HepG2 (cell line): ENCODE results near the gene TENT5A. TPM values are rescaled to one million over a fixed set of nuclear protein-coding genes. Genes with fewer than 3 reads are reported as not detected.

Experiments used
- ATAC-seq: fragments of 200-7000 bp; cut with Tn5 transposase; 3 replicates; pipeline ENCODE4 v1.9.1; 2020; ENCODE audit warnings: mild to moderate bottlenecking, moderate library complexity
- BruUV-seq: library from RNA; stranded (reverse); fragments of 400-500 nt; replicated peaks from 2 replicates; lab custom pipeline; 2021; lab: Mats Ljungman, UMichigan
- CTCF ChIA-PET: fragments of 300-600 bp; formaldehyde crosslinking; extraction: SDS; loops from one replicate; lab custom pipeline; 2021; ENCODE audit warnings: low total read pairs, inconsistent platforms, low intra/inter-chr PET ratio; lab: Yijun Ruan, JAX
- POLR2A ChIA-PET: fragments of 350-600 bp; sonication (Branson Sonifier 250); formaldehyde crosslinking; loops from one replicate; lab custom pipeline; 2020; ENCODE audit warnings: antibody characterized with exemption, inconsistent platforms; lab: Yijun Ruan, JAX
- DNase-seq: peaks from one replicate; pipeline ENCODE4 v3.0.0-alpha.2; 2015; ENCODE audit warnings: low spot score
- FAIRE-seq: peaks from 3 replicates; lab custom pipeline; 2011; peaks lifted over from hg19 to GRCh38; lab: Jason Lieb, UNC
- H2AFZ ChIP-seq: one replicate; pipeline ENCODE4 v1.6.1; 2011; ENCODE audit warnings: low read length, inconsistent platforms
- H3K27ac ChIP-seq: fragments of 300-600 bp; 3 replicates; pipeline ENCODE4 v1.8.0; 2011; ENCODE audit warnings: mixed run types, mild to moderate bottlenecking, mixed read lengths, low read length, inconsistent platforms; ENCODE audit not compliant: insufficient read depth; ENCODE audit errors: extremely low read length
- H3K27me3 ChIP-seq, 2 experiments: fragments of 200-600 bp in 1 of 2; 2 replicates in 1 of 2; 3 replicates in 1 of 2; pipeline versions ENCODE4 v1.6.0 to v1.8.0; 2011; ENCODE audit warnings: low read length in 2 of 2, mild to moderate bottlenecking in 2 of 2, moderate library complexity in 2 of 2, inconsistent platforms in 1 of 2; ENCODE audit not compliant: insufficient read depth in 2 of 2, control insufficient read depth in 1 of 2
- H3K36me3 ChIP-seq, 2 experiments: fragments of 200-600 bp in 1 of 2; replicated peaks in 1 of 2; 2 replicates in 1 of 2; 3 replicates in 1 of 2; pipeline versions ENCODE4 v1.5.1 to v1.8.0; 2011; ENCODE audit warnings: low read length in 2 of 2, inconsistent platforms in 1 of 2; ENCODE audit not compliant: insufficient read depth in 2 of 2, control insufficient read depth in 1 of 2
- H3K4me1 ChIP-seq: 2 replicates; pipeline ENCODE4 v1.5.1; 2012; ENCODE audit warnings: low read length, inconsistent platforms; ENCODE audit not compliant: insufficient read depth
- H3K4me2 ChIP-seq: 2 replicates; pipeline ENCODE4 v1.6.0; 2011; ENCODE audit warnings: low read depth, low read length, inconsistent platforms
- H3K4me3 ChIP-seq, 3 experiments: fragments of 200-600 bp in 1 of 3; sonication (generic), shearing (Covaris generic) in 1 of 3; replicated peaks in 1 of 3; 2 replicates each; pipeline ENCODE4 v1.5.1; 2011 to 2016; ENCODE audit warnings: low read length in 3 of 3, inconsistent platforms in 2 of 3, low read depth in 2 of 3, mild to moderate bottlenecking in 2 of 3, control low read depth in 1 of 3, mixed read lengths in 1 of 3; ENCODE audit not compliant: insufficient read depth in 1 of 3
- H3K79me2 ChIP-seq: one replicate; pipeline ENCODE4 v1.6.1; 2011; ENCODE audit warnings: low read length, inconsistent platforms; ENCODE audit not compliant: insufficient read depth
- H3K9ac ChIP-seq: 2 replicates; pipeline ENCODE4 v1.6.0; 2011; ENCODE audit warnings: mild to moderate bottlenecking, low read depth, low read length, inconsistent platforms; ENCODE audit not compliant: insufficient read depth
- H3K9me3 ChIP-seq: 2 replicates; pipeline ENCODE4 v1.5.1; 2012; ENCODE audit warnings: mild to moderate bottlenecking, low read length
- H4K20me1 ChIP-seq: 2 replicates; pipeline ENCODE4 v1.6.0; 2011; ENCODE audit warnings: inconsistent platforms, mild to moderate bottlenecking, low read length, moderate library complexity; ENCODE audit not compliant: insufficient read depth
- ELF3 ChIP-seq: IDR thresholded peaks from 2 replicates; pipeline ENCODE4 v1.6.1; 2016; ENCODE audit warnings: missing genetic modification reagents, missing compliant biosample characterization
- HDAC1 ChIP-seq: sonication (generic); formaldehyde crosslinking; IDR thresholded peaks from 2 replicates; pipeline ENCODE4 v1.5.1; 2020; ENCODE audit warnings: mild to moderate bottlenecking, missing genetic modification reagents
- HDAC6 ChIP-seq: fragments of 200-600 bp; sonication (generic); IDR thresholded peaks from 2 replicates; pipeline ENCODE4 v1.7.0; 2017; ENCODE audit warnings: mild to moderate bottlenecking, antibody characterized with exemption, low read length, low read depth
- HNRNPL ChIP-seq: fragments of 200-400 bp; formaldehyde crosslinking; IDR thresholded peaks from 2 replicates; pipeline ENCODE4 v1.6.1; 2017; ENCODE audit warnings: mild to moderate bottlenecking, low read depth, low read length
- POLR2A ChIP-seq, 2 experiments: IDR thresholded peaks; 2 replicates each; pipeline ENCODE4 v1.6.1; 2011; ENCODE audit warnings: low read depth in 2 of 2, low read length in 2 of 2, mild to moderate bottlenecking in 1 of 2, moderate library complexity in 1 of 2; ENCODE audit not compliant: insufficient read depth in 1 of 2
- SP1 ChIP-seq, 2 experiments: fragments of 450-650 bp in 1 of 2; sonication (generic) in 1 of 2; formaldehyde crosslinking in 1 of 2; IDR thresholded peaks; 2 replicates each; pipeline versions ENCODE4 v1.4.0 to v1.6.1; 2016 to 2020; ENCODE audit warnings: missing genetic modification reagents in 1 of 2
- TGIF2 ChIP-seq: IDR thresholded peaks from 2 replicates; pipeline ENCODE4 v1.6.1; 2016; ENCODE audit warnings: control low read depth, missing compliant biosample characterization
- THAP11 ChIP-seq: IDR thresholded peaks from 2 replicates; pipeline ENCODE4 v1.6.1; 2016; ENCODE audit warnings: missing biosample characterization, missing genetic modification reagents
- ZBTB3 ChIP-seq: sonication (generic); formaldehyde crosslinking; IDR thresholded peaks from 2 replicates; pipeline ENCODE4 v1.4.0; 2020; ENCODE audit warnings: low read depth, mild to moderate bottlenecking, moderate library complexity, missing genetic modification reagents, borderline replicate concordance
- ZC3H13 ChIP-seq: sonication (generic); formaldehyde crosslinking; IDR thresholded peaks from 2 replicates; pipeline ENCODE4 v1.8.1; 2023; ENCODE audit warnings: mild to moderate bottlenecking, missing genetic modification reagents, moderate library complexity
- ZFP82 ChIP-seq: sonication (generic); formaldehyde crosslinking; IDR thresholded peaks from 2 replicates; pipeline ENCODE4 v1.5.1; 2020; ENCODE audit warnings: mild to moderate bottlenecking, missing genetic modification reagents, borderline replicate concordance
- ZFP90 ChIP-seq: sonication (generic); formaldehyde crosslinking; IDR thresholded peaks from 2 replicates; pipeline ENCODE4 v1.8.0; 2022; ENCODE audit warnings: missing genetic modification reagents, mild to moderate bottlenecking, inconsistent platforms, borderline replicate concordance
- ZNF260 ChIP-seq: sonication (generic); formaldehyde crosslinking; IDR thresholded peaks from 2 replicates; pipeline ENCODE4 v1.4.0; 2020; ENCODE audit warnings: missing genetic modification reagents, low read depth, mild to moderate bottlenecking, borderline replicate concordance
- ZNF644 ChIP-seq: IDR thresholded peaks from 2 replicates; pipeline ENCODE4 v1.6.1; 2016; ENCODE audit warnings: low read depth
- ZNF878 ChIP-seq: sonication (generic); formaldehyde crosslinking; IDR thresholded peaks from 2 replicates; pipeline ENCODE4 v1.8.1; 2023; ENCODE audit warnings: mild to moderate bottlenecking, missing genetic modification reagents, moderate library complexity
- WGBS: methylation state at CpG from one replicate; pipeline ENCODE4 v1.1.6; 2017; ENCODE audit warnings: low lambda C conversion rate; 5-methylcytosine and 5-hydroxymethylcytosine counted together
- in situ Hi-C: cut with HindIII; loops from 2 replicates; pipeline ENCODE4 v1.10.0; 2017; ENCODE audit warnings: low pct_unique_long_range_greater_than_20kb; ENCODE audit not compliant: extremely low pct_ligation_motif_present
- intact Hi-C: fragments of 100-400 bp; cut with micrococcal nuclease; formaldehyde crosslinking; loops from one replicate; pipeline ENCODE4 v1.10.0; 2022; ENCODE audit not compliant: unreplicated experiment
- polyA plus RNA-seq, 8 experiments: library from polyadenylated mRNA; depleted of rRNA in 3 of 8; stranded (reverse) in 7 of 8; unstranded in 1 of 8; fragments of >200 nt; fragmentation: Illumina TruSeq in 4 of 8; extraction: Trizol in 4 of 8; gene quantifications; 2 replicates each; pipeline versions ENCODE4 v1.2.1 to v1.2.3, GENCODE V29; 2011 to 2016; ENCODE audit warnings: low read depth in 4 of 8, missing spikeins in 1 of 8, mixed read lengths in 1 of 8; ENCODE audit not compliant: insufficient read depth in 1 of 8
- total RNA-seq, 5 experiments: library from RNA; depleted of rRNA; stranded (reverse); fragments of >200 nt; fragmentation: Illumina TruSeq; extraction: Trizol; gene quantifications; 2 replicates each; pipeline ENCODE4 v1.2.3, GENCODE V29; 2016; ENCODE audit warnings: low read depth in 1 of 5
- TF ChIP-seq, protein P1 (sequence below): sonication (generic); formaldehyde crosslinking; conservative IDR thresholded peaks from 2 replicates; pipeline ENCODE4 v1.8.0; 2022; ENCODE audit warnings: missing genetic modification reagents
- TF ChIP-seq, protein P2 (sequence below): sonication (generic); formaldehyde crosslinking; IDR thresholded peaks from 2 replicates; pipeline ENCODE4 v1.5.0; 2020; ENCODE audit warnings: missing genetic modification reagents
- TF ChIP-seq, protein P3 (sequence below): sonication (generic); formaldehyde crosslinking; IDR thresholded peaks from 2 replicates; pipeline ENCODE4 v1.4.0; 2020; ENCODE audit warnings: missing genetic modification reagents

The TENT5A gene
- total and polyA plus RNA-seq, 2 of the 13 experiments (the other 11 are each of a cell fraction or from before 2014, with no cell fraction given): 8.0 to 13.8 TPM

DNA sequence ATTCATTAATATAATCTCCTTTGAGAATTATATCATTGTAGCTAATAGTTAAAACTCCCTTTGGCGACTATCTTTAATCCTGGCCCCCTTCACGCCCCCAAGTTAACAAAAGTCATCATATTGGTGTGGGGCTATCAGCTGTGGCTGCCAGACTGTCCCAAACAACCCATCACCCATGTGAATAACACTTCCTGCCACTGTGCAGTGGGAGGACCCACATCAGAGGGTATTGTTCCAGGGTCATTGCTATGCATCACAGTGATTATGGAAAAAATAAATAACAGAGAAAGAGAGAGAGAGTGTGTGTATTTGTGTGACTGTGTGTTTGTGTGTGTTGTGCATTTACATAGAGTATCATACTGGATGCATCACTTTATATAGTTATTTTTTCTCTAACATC lies 39.3 kb upstream of the TENT5A start:
- intact Hi-C loops: no loop called here
- TF ChIP-seq ZBTB3: no peak
- no peak for TF ChIP-seq POLR2A (IDR thresholded peaks at IDR 0.05; ENCODE audit: insufficient read depth in 1 of 2, low read depth in 2 of 2, low read length in 2 of 2)
- TF ChIP-seq, protein P1, sequence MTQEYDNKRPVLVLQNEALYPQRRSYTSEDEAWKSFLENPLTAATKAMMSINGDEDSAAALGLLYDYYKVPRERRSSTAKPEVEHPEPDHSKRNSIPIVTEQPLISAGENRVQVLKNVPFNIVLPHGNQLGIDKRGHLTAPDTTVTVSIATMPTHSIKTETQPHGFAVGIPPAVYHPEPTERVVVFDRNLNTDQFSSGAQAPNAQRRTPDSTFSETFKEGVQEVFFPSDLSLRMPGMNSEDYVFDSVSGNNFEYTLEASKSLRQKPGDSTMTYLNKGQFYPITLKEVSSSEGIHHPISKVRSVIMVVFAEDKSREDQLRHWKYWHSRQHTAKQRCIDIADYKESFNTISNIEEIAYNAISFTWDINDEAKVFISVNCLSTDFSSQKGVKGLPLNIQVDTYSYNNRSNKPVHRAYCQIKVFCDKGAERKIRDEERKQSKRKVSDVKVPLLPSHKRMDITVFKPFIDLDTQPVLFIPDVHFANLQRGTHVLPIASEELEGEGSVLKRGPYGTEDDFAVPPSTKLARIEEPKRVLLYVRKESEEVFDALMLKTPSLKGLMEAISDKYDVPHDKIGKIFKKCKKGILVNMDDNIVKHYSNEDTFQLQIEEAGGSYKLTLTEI (CRISPR knock-in tag): no peak
- TF ChIP-seq ZNF260 (CRISPR knock-in tag): no peak
- no peak for TF ChIP-seq HDAC1 (CRISPR knock-in tag)
- TF ChIP-seq ZNF644 (CRISPR knock-in tag): no peak
- TF ChIP-seq ZFP90 (CRISPR knock-in tag): no peak
- no peak for TF ChIP-seq ELF3 (CRISPR knock-in tag)
- TF ChIP-seq HDAC6: no peak
- no peak for TF ChIP-seq ZNF878 (CRISPR knock-in tag)
- no peak for TF ChIP-seq SP1 (IDR thresholded peaks at IDR 0.05)
- no peak for TF ChIP-seq SP1 (CRISPR knock-in tag; IDR thresholded peaks at IDR 0.05)
- TF ChIP-seq, protein P2, sequence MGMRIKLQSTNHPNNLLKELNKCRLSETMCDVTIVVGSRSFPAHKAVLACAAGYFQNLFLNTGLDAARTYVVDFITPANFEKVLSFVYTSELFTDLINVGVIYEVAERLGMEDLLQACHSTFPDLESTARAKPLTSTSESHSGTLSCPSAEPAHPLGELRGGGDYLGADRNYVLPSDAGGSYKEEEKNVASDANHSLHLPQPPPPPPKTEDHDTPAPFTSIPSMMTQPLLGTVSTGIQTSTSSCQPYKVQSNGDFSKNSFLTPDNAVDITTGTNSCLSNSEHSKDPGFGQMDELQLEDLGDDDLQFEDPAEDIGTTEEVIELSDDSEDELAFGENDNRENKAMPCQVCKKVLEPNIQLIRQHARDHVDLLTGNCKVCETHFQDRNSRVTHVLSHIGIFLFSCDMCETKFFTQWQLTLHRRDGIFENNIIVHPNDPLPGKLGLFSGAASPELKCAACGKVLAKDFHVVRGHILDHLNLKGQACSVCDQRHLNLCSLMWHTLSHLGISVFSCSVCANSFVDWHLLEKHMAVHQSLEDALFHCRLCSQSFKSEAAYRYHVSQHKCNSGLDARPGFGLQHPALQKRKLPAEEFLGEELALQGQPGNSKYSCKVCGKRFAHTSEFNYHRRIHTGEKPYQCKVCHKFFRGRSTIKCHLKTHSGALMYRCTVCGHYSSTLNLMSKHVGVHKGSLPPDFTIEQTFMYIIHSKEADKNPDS (CRISPR knock-in tag): no peak
- TF ChIP-seq ZFP82 (CRISPR knock-in tag): no peak
- TF ChIP-seq, protein P3, sequence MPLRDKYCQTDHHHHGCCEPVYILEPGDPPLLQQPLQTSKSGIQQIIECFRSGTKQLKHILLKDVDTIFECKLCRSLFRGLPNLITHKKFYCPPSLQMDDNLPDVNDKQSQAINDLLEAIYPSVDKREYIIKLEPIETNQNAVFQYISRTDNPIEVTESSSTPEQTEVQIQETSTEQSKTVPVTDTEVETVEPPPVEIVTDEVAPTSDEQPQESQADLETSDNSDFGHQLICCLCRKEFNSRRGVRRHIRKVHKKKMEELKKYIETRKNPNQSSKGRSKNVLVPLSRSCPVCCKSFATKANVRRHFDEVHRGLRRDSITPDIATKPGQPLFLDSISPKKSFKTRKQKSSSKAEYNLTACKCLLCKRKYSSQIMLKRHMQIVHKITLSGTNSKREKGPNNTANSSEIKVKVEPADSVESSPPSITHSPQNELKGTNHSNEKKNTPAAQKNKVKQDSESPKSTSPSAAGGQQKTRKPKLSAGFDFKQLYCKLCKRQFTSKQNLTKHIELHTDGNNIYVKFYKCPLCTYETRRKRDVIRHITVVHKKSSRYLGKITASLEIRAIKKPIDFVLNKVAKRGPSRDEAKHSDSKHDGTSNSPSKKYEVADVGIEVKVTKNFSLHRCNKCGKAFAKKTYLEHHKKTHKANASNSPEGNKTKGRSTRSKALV (CRISPR knock-in tag): no peak
- no peak for TF ChIP-seq THAP11 (CRISPR knock-in tag)
- TF ChIP-seq HNRNPL: no peak
- TF ChIP-seq ZC3H13 (CRISPR knock-in tag): no peak
- TF ChIP-seq TGIF2: no peak

More for the DNA sequence above, 39.3 kb upstream of the TENT5A start:
- no TSS peak for BruUV-seq
- 30% methylated on average over 2 of the region's 2 CpGs for WGBS
- H4K20me1 ChIP-seq: no peaks in the 10 kb centered on the region
- no peaks in the 10 kb centered on the region; a peak in 1 of 5 replicates for H3K27me3 ChIP-seq
- POLR2A ChIA-PET: no interaction called here
- in situ Hi-C loops: no loop called here
- no peak overlapping the region for H2AFZ ChIP-seq
- no peak overlapping the region for H3K4me3 ChIP-seq
- H3K79me2 ChIP-seq: no peaks in the 10 kb centered on the region
- no peak for FAIRE-seq
- no peaks in the 10 kb centered on the region for H3K9me3 ChIP-seq
- peaks cover 33% of the 10 kb centered on the region for H3K4me1 ChIP-seq
- H3K27ac ChIP-seq: no peak overlapping the region
- CTCF ChIA-PET: no interaction called here
- ATAC-seq: no peak
- no peak overlapping the region for H3K9ac ChIP-seq
- DNase-seq: no peak
- H3K36me3 ChIP-seq: no peaks in the 10 kb centered on the region
- no peak overlapping the region for H3K4me2 ChIP-seq
